ENCODE data around the gene USP2.

Gene USP2

DNA sequence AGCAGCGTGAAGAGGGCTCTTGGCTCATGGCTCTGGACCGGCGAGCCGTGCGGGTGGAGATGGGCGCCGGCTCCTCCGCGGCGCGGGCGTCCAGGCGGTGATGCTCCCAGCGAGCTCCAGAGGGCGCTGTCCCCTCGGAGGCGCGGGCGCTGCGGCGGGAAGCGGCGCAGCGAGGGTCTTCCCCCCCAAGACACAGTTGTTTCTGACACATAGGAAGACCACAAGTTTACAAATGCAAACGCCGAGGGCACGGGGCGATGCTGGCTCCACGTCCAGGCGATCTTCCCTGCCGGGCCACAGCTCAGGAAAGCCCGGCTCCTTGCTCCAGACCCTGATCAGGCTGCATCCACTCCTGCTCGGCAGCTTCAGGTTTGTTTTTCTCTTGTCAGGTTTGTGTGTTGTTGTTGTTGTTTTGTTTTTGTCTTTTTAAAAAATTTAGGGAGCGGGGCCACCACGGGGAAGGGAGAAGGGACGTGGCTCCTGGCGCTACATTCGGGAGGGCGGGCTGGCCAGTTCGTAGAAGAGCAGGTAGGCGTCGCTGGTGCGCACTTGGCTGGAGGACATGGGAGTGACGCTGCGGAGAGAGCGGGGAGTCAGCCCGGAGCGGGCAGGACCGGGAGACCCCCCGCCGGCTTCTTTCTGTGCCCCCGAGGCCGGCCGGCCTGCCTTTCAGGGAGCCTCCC is 25.0 kb downstream of the USP2 start:
- FAIRE-seq (no peak), DNase-seq (ENCODE audit: insufficient read length, low spot score) (peak; percentile 89)
- no peak for TF ChIP-seq POLR2A (IDR thresholded peaks at IDR 0.05; ENCODE audit: low read depth, low read length)

DNA sequence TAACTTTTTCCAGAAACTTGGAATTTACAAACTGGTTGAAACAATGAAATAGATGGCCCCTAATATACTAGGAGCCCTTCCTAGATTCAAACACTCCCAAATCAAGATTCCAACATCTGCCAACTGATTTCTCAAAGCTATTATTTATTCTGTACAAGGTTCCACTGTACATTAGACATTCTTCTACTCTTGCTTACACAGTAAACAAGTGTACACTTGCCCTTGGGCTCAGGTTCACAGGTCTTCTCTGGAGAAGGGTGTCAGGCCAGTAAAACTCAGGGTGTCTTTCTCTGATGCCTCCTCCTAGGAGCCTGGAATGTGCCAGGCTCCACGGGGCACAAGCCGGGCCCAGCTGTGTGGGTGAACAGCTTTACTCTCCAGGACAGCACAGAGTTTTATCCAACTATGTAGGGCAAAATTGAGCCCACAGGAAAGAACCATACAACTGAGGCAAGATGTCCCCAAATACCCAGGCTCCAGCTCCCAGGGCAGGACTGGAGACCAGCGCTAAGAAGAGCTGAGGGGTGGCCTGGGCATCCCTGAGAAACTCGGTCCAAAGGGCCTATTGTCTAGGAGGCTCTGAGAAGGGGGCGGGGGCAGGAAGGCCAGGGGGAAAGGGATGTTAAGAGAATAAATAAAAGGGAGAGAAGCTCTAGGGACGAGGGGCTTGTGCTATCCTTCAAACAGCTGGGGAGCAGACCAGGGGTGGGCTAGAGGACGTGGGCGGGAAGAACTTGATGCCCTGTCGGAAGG is 26.2 kb downstream of the USP2 start:
- no peak for FAIRE-seq

DNA sequence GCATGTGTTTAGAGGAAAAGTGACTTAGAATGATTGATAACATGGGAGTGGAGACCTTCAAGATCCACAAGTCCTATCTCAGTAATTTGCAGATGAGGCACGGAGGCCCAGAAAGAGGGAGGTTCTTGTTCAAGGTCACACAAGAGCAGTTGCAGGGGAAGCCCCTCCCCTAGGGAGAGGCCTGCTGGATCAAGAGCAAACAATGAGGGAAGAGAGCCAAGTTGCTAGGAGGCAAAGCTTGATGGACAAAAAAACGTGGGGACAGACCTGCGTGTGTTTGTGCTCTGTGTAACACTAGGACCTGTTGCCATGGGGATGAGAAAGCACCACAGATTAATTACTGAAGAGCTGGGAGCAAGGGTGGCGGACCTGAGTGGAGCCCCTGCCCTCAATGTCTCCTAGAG is 28.6 kb downstream of the USP2 start:
- TF ChIP-seq POLR2A (IDR thresholded peaks at IDR 0.05; ENCODE audit: low read depth, low read length): no peak
- no peak for FAIRE-seq
- no peak for DNase-seq (ENCODE audit: insufficient read length, low spot score)

More for the DNA sequence above, 26.2 kb downstream of the USP2 start:
- no peak for DNase-seq (ENCODE audit: insufficient read length, low spot score)
- no peak for TF ChIP-seq POLR2A (IDR thresholded peaks at IDR 0.05; ENCODE audit: low read depth, low read length)

DNA sequence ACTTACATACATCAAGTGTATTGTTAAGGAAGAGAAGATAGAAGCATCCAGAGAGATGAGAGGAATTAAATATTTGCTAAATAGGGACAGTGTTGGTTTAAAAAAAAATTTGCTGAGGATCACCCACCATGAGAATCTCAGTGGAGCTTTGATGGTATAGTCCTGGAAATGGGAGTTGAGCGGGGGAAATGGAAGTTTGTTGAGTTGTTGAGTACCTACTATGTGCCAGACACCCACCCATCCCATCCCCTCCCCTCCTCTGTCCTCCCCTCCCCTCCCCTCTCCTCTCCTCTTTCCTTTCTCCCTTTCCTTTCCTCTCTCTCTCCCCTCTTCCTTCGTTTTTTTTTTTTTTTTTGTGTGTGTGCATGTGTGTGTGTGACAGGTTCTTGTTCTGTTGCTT is 30.3 kb downstream of the USP2 start:
- DNase-seq (ENCODE audit: insufficient read length, low spot score) (no peak), FAIRE-seq (no peak)
- TF ChIP-seq POLR2A (IDR thresholded peaks at IDR 0.05; ENCODE audit: low read depth, low read length): no peak

DNA sequence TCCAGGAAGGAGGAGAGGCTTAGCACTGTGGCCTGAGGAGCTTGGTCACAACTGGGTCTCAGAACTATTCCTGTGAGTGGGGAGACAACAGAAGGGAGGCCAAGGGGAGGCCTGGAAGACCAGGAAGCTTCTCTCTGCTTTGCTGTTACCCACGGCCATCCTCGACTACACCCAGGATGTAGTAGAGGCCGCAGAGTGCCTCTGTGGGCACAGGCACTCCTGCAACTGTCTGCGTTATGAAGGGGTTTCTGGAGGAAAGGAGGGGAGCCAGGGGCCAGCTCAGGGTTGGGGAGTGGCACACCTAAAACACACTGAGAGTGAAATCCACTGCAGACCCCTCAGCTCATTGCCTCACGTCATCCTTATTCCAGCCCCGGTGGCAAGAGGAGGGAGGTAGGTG is 31.2 kb downstream of the USP2 start:
- FAIRE-seq: no peak
- no peak for DNase-seq (ENCODE audit: insufficient read length, low spot score)
- TF ChIP-seq POLR2A (IDR thresholded peaks at IDR 0.05; ENCODE audit: low read depth, low read length): no peak

DNA sequence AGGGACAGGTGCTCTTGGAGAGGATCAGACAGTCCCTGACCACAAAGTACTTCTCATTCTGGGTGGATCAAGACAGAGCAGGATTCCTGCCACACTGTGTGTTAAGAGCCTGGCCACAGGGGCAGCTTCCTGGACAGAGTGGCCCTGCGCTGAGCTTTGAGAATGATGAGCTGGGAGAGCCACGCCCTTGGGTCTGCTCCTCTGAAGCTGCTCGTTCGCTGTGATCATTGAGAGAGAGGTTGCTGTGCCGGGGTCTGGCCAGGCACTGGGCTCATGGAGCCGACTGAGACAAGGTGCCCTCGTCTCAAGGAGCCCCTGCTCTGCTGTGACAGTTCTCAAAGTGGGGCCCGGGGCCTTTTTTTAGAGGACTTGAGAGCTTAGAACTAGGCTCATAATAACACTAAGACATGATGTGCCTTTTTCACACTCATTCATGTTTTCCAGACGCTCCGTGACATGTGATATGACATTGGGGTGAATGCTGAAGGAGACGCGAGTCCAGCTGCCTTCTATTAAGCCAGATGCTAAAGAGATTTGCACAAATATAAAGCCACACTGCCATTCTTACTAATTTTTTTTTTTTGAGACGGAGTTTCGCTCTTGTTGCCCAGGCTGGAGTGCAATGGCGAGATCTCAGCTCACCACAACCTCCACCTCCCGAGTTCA is 33.4 kb downstream of the USP2 start:
- FAIRE-seq: no peak
- no peak for DNase-seq (ENCODE audit: insufficient read length, low spot score)
- no peak for TF ChIP-seq POLR2A (IDR thresholded peaks at IDR 0.05; ENCODE audit: low read depth, low read length)

DNA sequence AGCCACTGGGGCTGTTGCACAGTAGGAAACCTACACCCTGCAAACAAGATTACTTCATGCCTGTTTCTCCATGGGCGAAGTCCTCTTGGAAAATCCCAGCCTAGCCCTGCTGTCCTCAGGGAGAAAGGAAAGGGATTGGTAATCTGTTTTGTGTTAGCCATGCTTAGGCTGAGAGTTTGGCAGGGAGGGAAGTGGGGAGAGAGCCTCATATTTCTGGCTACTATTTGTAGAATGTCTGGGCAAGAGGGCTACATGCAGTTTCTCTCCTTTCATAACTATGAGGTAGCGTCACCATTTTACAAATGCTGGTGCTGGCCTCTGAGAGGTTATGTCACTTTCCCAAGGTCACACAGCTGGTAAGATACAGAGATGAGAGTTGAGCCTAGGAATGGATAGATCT is 34.2 kb downstream of the USP2 start:
- TF ChIP-seq POLR2A (IDR thresholded peaks at IDR 0.05; ENCODE audit: low read depth, low read length): no peak
- FAIRE-seq (no peak), DNase-seq (ENCODE audit: insufficient read length, low spot score) (no peak)

DNA sequence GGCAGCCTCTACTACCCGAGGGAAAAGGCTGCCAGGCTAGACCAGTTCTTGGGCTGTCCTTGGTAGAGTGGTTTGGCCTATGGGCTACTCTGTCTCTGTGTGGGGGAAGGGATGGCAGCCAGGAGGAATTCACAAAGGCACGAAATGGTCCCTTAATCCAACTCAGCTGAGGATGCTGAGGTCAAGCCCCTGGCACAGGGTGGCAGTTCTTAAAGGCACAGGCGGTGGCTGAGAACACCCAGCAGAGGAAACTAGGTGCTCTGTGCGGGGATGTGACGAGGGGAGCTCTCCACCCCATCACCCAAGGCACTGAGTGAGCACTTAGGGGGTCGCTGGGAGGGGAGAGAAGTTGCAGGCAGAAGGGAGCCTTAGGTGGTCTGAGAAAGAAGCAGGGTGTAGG is 34.9 kb downstream of the USP2 start, which contains the start of gene MFRP:
TSS of gene MFRP (minus strand) at position 101 of the 400 bp plus-strand sequence. CDS start 192 bp downstream, outside the sequence.
- DNase-seq (ENCODE audit: insufficient read length, low spot score): no peak
- TF ChIP-seq POLR2A (IDR thresholded peaks at IDR 0.05; ENCODE audit: low read depth, low read length): no peak
- no peak for FAIRE-seq

DNA sequence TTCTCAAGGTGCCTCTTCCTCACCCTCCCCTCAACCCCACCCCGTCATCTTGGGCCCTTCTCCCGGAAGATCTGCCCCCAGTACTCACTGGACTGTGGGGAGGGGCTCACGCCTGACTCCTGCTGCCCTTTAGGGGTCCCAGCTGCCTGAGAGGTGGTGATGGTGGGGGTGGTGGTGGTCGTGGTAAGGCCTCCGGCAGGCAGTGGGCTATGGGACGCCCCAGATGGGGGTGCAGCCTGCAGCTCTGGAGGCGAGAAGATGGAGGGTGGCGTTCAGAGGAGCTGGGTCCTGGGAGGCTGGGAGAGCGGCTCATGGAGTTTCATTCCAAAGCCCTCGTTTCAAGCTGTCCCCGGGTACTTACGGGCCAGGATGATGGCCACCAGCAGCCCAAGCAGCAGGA is 35.8 kb downstream of the USP2 start:
- no peak for TF ChIP-seq POLR2A (IDR thresholded peaks at IDR 0.05; ENCODE audit: low read depth, low read length)
- DNase-seq (ENCODE audit: insufficient read length, low spot score) (no peak), FAIRE-seq (no peak)

DNA sequence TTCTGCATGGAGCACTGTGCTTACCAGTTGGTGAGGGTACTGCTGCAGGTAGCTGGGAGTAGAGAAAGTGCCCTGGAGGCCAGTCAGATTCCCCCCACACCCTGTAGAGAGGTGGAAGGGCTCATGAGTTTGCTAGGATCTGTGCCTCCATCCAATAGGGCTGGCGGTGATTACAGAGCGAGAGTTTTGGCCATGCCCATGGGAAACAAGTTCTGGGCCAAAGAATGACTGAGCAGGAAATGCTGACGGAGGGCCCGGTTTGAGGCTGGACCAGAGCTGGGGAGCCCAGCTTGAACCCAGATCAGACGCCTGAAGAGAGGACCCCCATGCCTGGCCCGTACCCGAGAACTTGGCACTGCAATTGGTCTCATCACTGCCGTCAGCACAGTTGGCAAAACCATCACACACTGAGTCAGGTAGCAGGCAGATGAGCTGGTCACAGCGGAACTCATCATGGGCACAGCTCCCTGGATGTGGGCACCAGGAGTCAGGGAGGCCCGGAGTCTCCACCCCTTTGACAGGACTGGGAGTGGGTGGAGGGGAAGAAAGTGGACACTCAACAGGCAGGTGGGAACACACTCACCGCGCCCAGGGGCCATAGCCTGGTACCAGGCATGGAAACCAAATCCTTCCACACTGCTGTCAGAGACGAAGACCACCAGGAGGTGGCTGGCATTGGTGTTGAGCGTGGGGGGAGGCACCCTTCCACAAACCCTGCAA is 37.0 kb downstream of the USP2 start:
- TF ChIP-seq POLR2A (IDR thresholded peaks at IDR 0.05; ENCODE audit: low read depth, low read length): no peak
- no peak for DNase-seq (ENCODE audit: insufficient read length, low spot score)
- no peak for FAIRE-seq

DNA sequence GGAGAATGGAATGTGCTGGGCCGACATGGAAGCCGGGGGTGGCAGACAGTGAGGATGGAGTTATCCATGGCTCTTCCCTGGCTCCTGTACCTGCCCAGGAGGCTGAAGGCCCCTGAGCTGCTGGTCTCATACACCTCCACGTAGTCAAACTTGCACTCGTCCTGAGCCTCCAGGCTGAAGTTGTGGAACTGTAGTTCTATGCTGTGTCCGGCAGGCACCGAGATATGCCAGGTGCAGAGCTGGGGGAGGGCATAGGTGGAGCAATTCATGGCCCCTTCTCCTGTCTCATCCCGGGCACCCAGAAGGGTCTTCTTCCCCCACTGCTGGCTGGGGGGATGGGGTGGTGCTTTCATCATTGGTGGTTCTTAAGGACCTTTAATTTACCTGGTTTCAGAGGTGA is 37.8 kb downstream of the USP2 start:
- no peak for TF ChIP-seq POLR2A (IDR thresholded peaks at IDR 0.05; ENCODE audit: low read depth, low read length)
- DNase-seq (ENCODE audit: insufficient read length, low spot score) (no peak), FAIRE-seq (no peak)

DNA sequence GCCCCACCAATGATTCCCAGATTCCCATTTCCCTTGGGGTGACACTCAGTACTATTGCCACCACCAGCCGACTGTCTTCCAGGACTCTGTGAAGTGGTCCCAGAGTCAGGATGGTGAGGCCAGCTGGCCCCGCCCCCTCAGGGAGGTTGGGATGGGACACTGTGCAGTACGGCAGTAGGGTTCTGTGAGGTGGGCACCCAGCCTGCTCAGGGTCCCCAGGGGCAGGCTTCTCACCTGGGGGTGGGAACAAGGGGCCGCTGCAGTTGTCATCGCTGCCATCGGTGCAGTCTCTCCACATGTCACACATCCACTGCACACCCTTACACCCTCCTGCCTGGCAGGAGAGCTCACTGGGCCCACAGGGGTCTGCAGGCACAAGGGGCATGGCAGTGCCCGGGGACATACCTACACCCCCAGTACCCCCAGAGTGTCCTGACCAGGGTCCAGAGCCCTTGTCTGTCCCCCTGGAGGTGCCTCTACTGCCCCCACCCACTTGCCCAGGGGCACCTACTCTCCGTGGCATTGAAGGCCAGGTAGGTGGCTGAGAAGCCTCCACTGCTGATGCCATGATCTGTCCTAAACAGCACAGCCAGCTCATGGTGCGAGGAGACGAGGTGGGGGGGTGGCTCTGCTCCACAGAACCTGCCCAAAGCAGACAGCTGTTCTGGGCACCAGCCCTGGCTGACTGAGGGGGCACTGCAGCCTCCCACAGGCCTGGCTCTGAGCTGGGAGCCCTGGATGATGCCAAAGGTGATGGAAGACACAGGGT is 38.9 kb downstream of the USP2 start:
- no peak for FAIRE-seq
- no peak for TF ChIP-seq POLR2A (IDR thresholded peaks at IDR 0.05; ENCODE audit: low read depth, low read length)
- DNase-seq (ENCODE audit: insufficient read length, low spot score): no peak

DNA sequence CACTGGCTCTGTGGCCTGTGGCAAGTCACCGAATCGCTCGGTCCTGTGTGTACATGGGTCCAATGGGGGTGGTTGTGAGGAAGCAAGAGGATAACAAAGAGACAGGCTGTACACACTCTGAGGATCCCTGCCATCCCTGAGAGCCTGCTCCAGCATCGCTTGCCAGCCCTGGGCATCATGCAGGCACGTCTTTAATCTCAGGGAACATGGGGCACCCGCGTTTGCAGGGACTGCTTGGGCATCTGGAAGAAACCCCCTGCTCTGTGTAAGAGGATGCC is 39.5 kb downstream of the USP2 start:
- FAIRE-seq (no peak), DNase-seq (ENCODE audit: insufficient read length, low spot score) (no peak)
- TF ChIP-seq POLR2A (IDR thresholded peaks at IDR 0.05; ENCODE audit: low read depth, low read length): no peak
